Activated T-cell treated with anti-CD3 and anti-CD28 coated beads, Interleukin-2, amount 50 U/mL, for 24 hours (primary cell): ENCODE results near the gene WNK3.

Source experiments
- DNase-seq: peaks from one replicate; pipeline ENCODE4 v3.0.0-alpha.2; 2020
- H3K27ac Mint-ChIP-seq: 2 replicates; pipeline ENCODE4 v1.8.0; 2020; ENCODE audit warnings: mild to moderate bottlenecking, mixed read lengths
- H3K27me3 Mint-ChIP-seq: 2 replicates; pipeline ENCODE4 v1.8.0; 2020; ENCODE audit warnings: mixed read lengths
- H3K36me3 Mint-ChIP-seq: 2 replicates; pipeline ENCODE4 v1.8.0; 2020; ENCODE audit warnings: low read depth, mixed read lengths
- H3K4me1 Mint-ChIP-seq: 2 replicates; pipeline ENCODE4 v1.8.0; 2020; ENCODE audit warnings: low read depth, mixed read lengths
- H3K4me3 Mint-ChIP-seq: 2 replicates; pipeline ENCODE4 v1.8.0; 2020; ENCODE audit warnings: mild to moderate bottlenecking, moderate library complexity, mixed read lengths
- H3K9me3 Mint-ChIP-seq: 2 replicates; pipeline ENCODE4 v1.8.0; 2020; ENCODE audit warnings: mixed read lengths

WNK3 gene

GRCh38 chrX:54291758-54292157 is 66.1 kb downstream of the WNK3 start:
- Mint-ChIP-seq H3K36me3 (no peaks in the 10 kb centered on the region), H3K4me3 (no peak overlapping the region), H3K27ac (no peak overlapping the region), H3K9me3 (no peaks in the 10 kb centered on the region), H3K27me3 (peaks cover 25% of the 10 kb centered on the region), H3K4me1 (no peaks in the 10 kb centered on the region)
- no peak for DNase-seq

GRCh38 chrX:54288968-54289367 is 68.9 kb downstream of the WNK3 start:
- Mint-ChIP-seq H3K4me3 (no peak overlapping the region), H3K27ac (no peak overlapping the region), H3K4me1 (no peaks in the 10 kb centered on the region), H3K36me3 (no peaks in the 10 kb centered on the region), H3K9me3 (no peaks in the 10 kb centered on the region), H3K27me3 (peaks cover 29% of the 10 kb centered on the region)
- DNase-seq, result no peak

- Mint-ChIP-seq H3K9me3 (no peaks in the 10 kb centered on the region), H3K4me3 (no peak overlapping the region), H3K4me1 (no peaks in the 10 kb centered on the region), H3K36me3 (no peaks in the 10 kb centered on the region), H3K27me3 (peaks cover 32% of the 10 kb centered on the region), H3K27ac (no peak overlapping the region)
- no peak for DNase-seq
Observed at GRCh38 chrX:54288277-54288676, 69.6 kb downstream of the WNK3 start.

GRCh38 chrX:54281676-54282075 is 76.2 kb downstream of the WNK3 start:
- Mint-ChIP-seq H3K36me3 (no peaks in the 10 kb centered on the region), H3K9me3 (no peaks in the 10 kb centered on the region)
- no peak for DNase-seq

GRCh38 chrX:54280466-54280865 is 77.4 kb downstream of the WNK3 start:
- Mint-ChIP-seq H3K36me3 (no peaks in the 10 kb centered on the region), H3K27me3 (peaks cover 22% of the 10 kb centered on the region), H3K4me3 (no peak overlapping the region), H3K27ac (no peak overlapping the region), H3K4me1 (no peaks in the 10 kb centered on the region), H3K9me3 (no peaks in the 10 kb centered on the region)
- no peak for DNase-seq

More at GRCh38 chrX:54281676-54282075, 76.2 kb downstream of the WNK3 start:
- H3K4me1 Mint-ChIP-seq, result no peaks in the 10 kb centered on the region
- H3K4me3 Mint-ChIP-seq, result no peak overlapping the region
- H3K27me3 Mint-ChIP-seq, result peaks cover 27% of the 10 kb centered on the region
- no peak overlapping the region for H3K27ac Mint-ChIP-seq

- no peak for DNase-seq
- Mint-ChIP-seq H3K36me3 (no peaks in the 10 kb centered on the region), H3K27ac (no peak overlapping the region), H3K4me1 (no peaks in the 10 kb centered on the region), H3K9me3 (no peaks in the 10 kb centered on the region), H3K4me3 (no peak overlapping the region), H3K27me3 (peaks cover 41% of the 10 kb centered on the region)
Observed at GRCh38 chrX:54271664-54272063, 86.2 kb downstream of the WNK3 start.

GRCh38 chrX:54248309-54248708 is 109.5 kb downstream of the WNK3 start:
- H3K27ac Mint-ChIP-seq, result no peak overlapping the region
- no peak for DNase-seq
- H3K27me3 Mint-ChIP-seq, result peaks cover 33% of the 10 kb centered on the region
- no peaks in the 10 kb centered on the region for H3K36me3 Mint-ChIP-seq
- no peaks in the 10 kb centered on the region for H3K4me1 Mint-ChIP-seq
- no peaks in the 10 kb centered on the region for H3K9me3 Mint-ChIP-seq
- no peak overlapping the region for H3K4me3 Mint-ChIP-seq

GRCh38 chrX:54246866-54247265 is 111.0 kb downstream of the WNK3 start:
- H3K36me3 Mint-ChIP-seq, result no peaks in the 10 kb centered on the region
- H3K9me3 Mint-ChIP-seq, result no peaks in the 10 kb centered on the region
- peaks cover 31% of the 10 kb centered on the region for H3K27me3 Mint-ChIP-seq
- no peaks in the 10 kb centered on the region for H3K4me1 Mint-ChIP-seq
- no peak overlapping the region for H3K27ac Mint-ChIP-seq
- H3K4me3 Mint-ChIP-seq, result no peak overlapping the region
- DNase-seq, result no peak

- Mint-ChIP-seq H3K27me3 (peaks cover 40% of the 10 kb centered on the region), H3K4me1 (no peaks in the 10 kb centered on the region), H3K36me3 (no peaks in the 10 kb centered on the region), H3K27ac (no peak overlapping the region), H3K9me3 (peaks cover 2% of the 10 kb centered on the region), H3K4me3 (no peak overlapping the region)
- DNase-seq, result no peak
Observed at GRCh38 chrX:54238588-54238987, 119.3 kb downstream of the WNK3 start.

- peaks cover 40% of the 10 kb centered on the region for H3K27me3 Mint-ChIP-seq
- no peaks in the 10 kb centered on the region for H3K4me1 Mint-ChIP-seq
- H3K4me3 Mint-ChIP-seq, result no peak overlapping the region
- peaks cover 2% of the 10 kb centered on the region for H3K9me3 Mint-ChIP-seq
- DNase-seq, result no peak
- H3K27ac Mint-ChIP-seq, result no peak overlapping the region
- H3K36me3 Mint-ChIP-seq, result no peaks in the 10 kb centered on the region
Observed at GRCh38 chrX:54237014-54237413, 120.8 kb downstream of the WNK3 start.

GRCh38 chrX:54230435-54231148 is 127.3 kb downstream of the WNK3 start:
- no peaks in the 10 kb centered on the region for H3K4me1 Mint-ChIP-seq
- no peak for DNase-seq
- peaks cover 12% of the 10 kb centered on the region for H3K27me3 Mint-ChIP-seq
- no peak overlapping the region for H3K4me3 Mint-ChIP-seq
- H3K36me3 Mint-ChIP-seq, result no peaks in the 10 kb centered on the region
- no peak overlapping the region for H3K27ac Mint-ChIP-seq
- no peaks in the 10 kb centered on the region for H3K9me3 Mint-ChIP-seq

GRCh38 chrX:54223581-54223980 is 134.3 kb downstream of the WNK3 start:
- Mint-ChIP-seq H3K4me3 (no peak overlapping the region), H3K27me3 (peaks cover 7% of the 10 kb centered on the region), H3K4me1 (no peaks in the 10 kb centered on the region), H3K36me3 (no peaks in the 10 kb centered on the region), H3K9me3 (no peaks in the 10 kb centered on the region), H3K27ac (no peak overlapping the region)
- DNase-seq, result no peak

GRCh38 chrX:54213603-54214002 is 144.2 kb downstream of the WNK3 start:
- no peak overlapping the region for H3K27ac Mint-ChIP-seq
- no peaks in the 10 kb centered on the region for H3K9me3 Mint-ChIP-seq
- H3K4me3 Mint-ChIP-seq, result no peak overlapping the region
- peaks cover 23% of the 10 kb centered on the region for H3K27me3 Mint-ChIP-seq
- no peak for DNase-seq
- no peaks in the 10 kb centered on the region for H3K36me3 Mint-ChIP-seq
- H3K4me1 Mint-ChIP-seq, result no peaks in the 10 kb centered on the region

GRCh38 chrX:54208531-54208930 is 149.3 kb downstream of the WNK3 start:
- no peaks in the 10 kb centered on the region for H3K4me1 Mint-ChIP-seq

GRCh38 chrX:54198262-54198661 is 159.6 kb downstream of the WNK3 start:
- Mint-ChIP-seq H3K27ac (no peak overlapping the region), H3K4me3 (no peak overlapping the region), H3K36me3 (no peaks in the 10 kb centered on the region), H3K4me1 (no peaks in the 10 kb centered on the region), H3K27me3 (peaks cover 20% of the 10 kb centered on the region), H3K9me3 (no peaks in the 10 kb centered on the region)
- DNase-seq, result no peak

More at GRCh38 chrX:54208531-54208930, 149.3 kb downstream of the WNK3 start:
- DNase-seq, result no peak
- H3K36me3 Mint-ChIP-seq, result no peaks in the 10 kb centered on the region
- H3K27me3 Mint-ChIP-seq, result peaks cover 50% of the 10 kb centered on the region
- no peaks in the 10 kb centered on the region for H3K9me3 Mint-ChIP-seq
- no peak overlapping the region for H3K4me3 Mint-ChIP-seq
- H3K27ac Mint-ChIP-seq, result no peak overlapping the region
